SKM-1 (cell line): Measurements from ENCODE around the gene ESCO1.
"Not testable (repeated sequence)": the region's sequence is repeated elsewhere in the genome, so short reads cannot be mapped to it uniquely, and the experiment has no call there.

Experiments used
- DNase-seq: peaks from one replicate; lab custom pipeline; 2025; ENCODE audit not compliant: unreplicated experiment; lab: John Stamatoyannopoulos, UW

The ESCO1 gene

GRCh38 chr18:21600526-21601410, at the start of gene ESCO1:
Gene ESCO1, minus strand, starts transcription at chr18:21600704. Its CDS starts 25,861 bp downstream, at chr18:21574843.
- DNase-seq: peak; percentile 97

GRCh38 chr18:21640375-21640774, 39.9 kb upstream of the ESCO1 start:
- DNase-seq: not testable (repeated sequence)

- no peak for DNase-seq
These were observed 38.3 kb upstream of the ESCO1 start for GRCh38 chr18:21638822-21639221.

- DNase-seq: no peak
These were observed 36.3 kb upstream of the ESCO1 start for GRCh38 chr18:21636769-21637168.

- no peak for DNase-seq
These were observed 34.2 kb upstream of the ESCO1 start for GRCh38 chr18:21634588-21635199.

- no peak for DNase-seq
These were observed 31.9 kb upstream of the ESCO1 start for GRCh38 chr18:21632393-21632792.

GRCh38 chr18:21629089-21629832, 28.8 kb upstream of the ESCO1 start:
- DNase-seq: no peak

- not testable (repeated sequence) for DNase-seq
These were observed 21.1 kb upstream of the ESCO1 start for GRCh38 chr18:21621640-21622039.

- peak; percentile 89 for DNase-seq
These were observed 11.9 kb upstream of the ESCO1 start, which contains the start of gene SNRPD1 for GRCh38 chr18:21612125-21613039. Gene SNRPD1, plus strand, starts transcription at chr18:21612314. Its CDS starts 116 bp downstream, at chr18:21612430.

- DNase-seq: not testable (repeated sequence)
These were observed 11.1 kb upstream of the ESCO1 start for GRCh38 chr18:21611401-21612124.

GRCh38 chr18:21605213-21605612, 4.7 kb upstream of the ESCO1 start:
- DNase-seq: no peak

GRCh38 chr18:21604671-21605070, 4.2 kb upstream of the ESCO1 start:
- no peak for DNase-seq

- DNase-seq: no peak
These were observed 1.7 kb upstream of the ESCO1 start for GRCh38 chr18:21602299-21602587.

GRCh38 chr18:21599585-21600525, 649 bp downstream of the ESCO1 start:
- peak; percentile 7 for DNase-seq

- DNase-seq: no peak
These were observed 1.5 kb downstream of the ESCO1 start for GRCh38 chr18:21598726-21599584.

- no peak for DNase-seq
These were observed 2.9 kb downstream of the ESCO1 start for GRCh38 chr18:21597620-21598019.

GRCh38 chr18:21593540-21594257, 6.8 kb downstream of the ESCO1 start:
- DNase-seq: no peak
